CD14-positive monocyte (primary cell): Measurements from ENCODE around the gene ZNF324. TPM values are rescaled to one million over a fixed set of nuclear protein-coding genes. Genes with fewer than 3 reads are reported as not detected.

Experiments used
- DNase-seq, 3 donors: peaks; one replicate each; pipeline ENCODE4 v3.0.0-alpha.2; 2011 to 2022
- H2AFZ ChIP-seq: 2 replicates; pipeline ENCODE4 v1.6.0; 2012; ENCODE audit warnings: mild to moderate bottlenecking, low read depth, low read length, inconsistent platforms; ENCODE audit not compliant: insufficient read depth, poor library complexity, severe bottlenecking
- H3K27ac ChIP-seq, 2 donors: 1 replicate in 1 of 2; 2 replicates in 1 of 2; pipeline ENCODE4 v1.5.1; 2012 to 2013; ENCODE audit warnings: low read length in 2 of 2, control low read depth in 1 of 2, inconsistent platforms in 1 of 2, low read depth in 1 of 2, mild to moderate bottlenecking in 1 of 2
- H3K27me3 ChIP-seq, 2 donors: one replicate each; pipeline versions ENCODE4 v1.6.0 to v1.6.1; 2011 to 2013; ENCODE audit warnings: low read length in 2 of 2; ENCODE audit not compliant: control insufficient read depth in 2 of 2, insufficient read depth in 2 of 2
- H3K36me3 ChIP-seq, 2 donors: replicated peaks in 1 of 2; 1 replicate in 1 of 2; 2 replicates in 1 of 2; pipeline versions ENCODE4 v1.5.1 to v1.6.1; 2012 to 2013; ENCODE audit warnings: low read length in 2 of 2, control low read depth in 1 of 2, inconsistent platforms in 1 of 2, mild to moderate bottlenecking in 1 of 2; ENCODE audit not compliant: insufficient read depth in 2 of 2, control insufficient read depth in 1 of 2
- H3K4me1 ChIP-seq, 2 donors: 1 replicate in 1 of 2; 2 replicates in 1 of 2; pipeline versions ENCODE4 v1.5.1 to v1.6.1; 2012 to 2013; ENCODE audit warnings: low read length in 2 of 2, control low read depth in 1 of 2, inconsistent platforms in 1 of 2, mild to moderate bottlenecking in 1 of 2, moderate library complexity in 1 of 2; ENCODE audit not compliant: insufficient read depth in 2 of 2, control insufficient read depth in 1 of 2
- H3K4me2 ChIP-seq: replicated peaks from 2 replicates; pipeline ENCODE3; 2012; ENCODE audit warnings: low read length, moderate library complexity, mild to moderate bottlenecking; ENCODE audit not compliant: poor library complexity, severe bottlenecking; ENCODE audit errors: extremely low read depth
- H3K4me3 ChIP-seq, 3 experiments: fragments of 200-600 bp in 1 of 3; sonication (generic) in 1 of 3; replicated peaks in 1 of 3; 1 replicate in 2 of 3; 2 replicates in 1 of 3; pipeline ENCODE4 v1.5.1; 2011 to 2013; ENCODE audit warnings: low read length in 3 of 3, mild to moderate bottlenecking in 3 of 3, control low read depth in 2 of 3, low read depth in 2 of 3, inconsistent platforms in 1 of 3, moderate library complexity in 1 of 3
- H3K79me2 ChIP-seq: 2 replicates; pipeline ENCODE4 v1.6.0; 2012; ENCODE audit warnings: mild to moderate bottlenecking, control low read depth, inconsistent platforms, low read length, moderate library complexity; ENCODE audit not compliant: insufficient read depth
- H3K9ac ChIP-seq: 2 replicates; pipeline ENCODE4 v1.6.0; 2017; ENCODE audit warnings: low read length, mild to moderate bottlenecking; ENCODE audit not compliant: insufficient read depth, poor library complexity, severe bottlenecking
- H3K9me3 ChIP-seq, 2 donors: replicated peaks in 1 of 2; 1 replicate in 1 of 2; 2 replicates in 1 of 2; pipeline versions ENCODE4 v1.5.1 to v1.6.1; 2012 to 2013; ENCODE audit warnings: low read length in 2 of 2, control low read depth in 1 of 2; ENCODE audit not compliant: control insufficient read depth in 1 of 2, insufficient read depth in 1 of 2
- H4K20me1 ChIP-seq: 2 replicates; pipeline ENCODE4 v1.6.0; 2012; ENCODE audit warnings: mild to moderate bottlenecking, low read length, control low read depth, moderate library complexity; ENCODE audit not compliant: insufficient read depth
- H3K27ac Mint-ChIP-seq, 7 donors: one replicate each; pipeline ENCODE4 v1.8.0; 2020; ENCODE audit warnings: mild to moderate bottlenecking in 7 of 7, mixed read lengths in 7 of 7, moderate library complexity in 6 of 7, inconsistent platforms in 2 of 7
- H3K27me3 Mint-ChIP-seq, 3 donors: one replicate each; pipeline ENCODE4 v1.8.0; 2021 to 2022; ENCODE audit warnings: low read depth in 3 of 3, mild to moderate bottlenecking in 3 of 3, mixed read lengths in 3 of 3, moderate library complexity in 3 of 3, inconsistent platforms in 1 of 3
- H3K36me3 Mint-ChIP-seq, 2 donors: one replicate each; pipeline ENCODE4 v1.8.0; 2020; ENCODE audit warnings: mixed read lengths in 2 of 2, inconsistent platforms in 1 of 2, mild to moderate bottlenecking in 1 of 2
- H3K4me1 Mint-ChIP-seq: one replicate; pipeline ENCODE4 v1.8.0; 2020; ENCODE audit warnings: mild to moderate bottlenecking, mixed read lengths
- H3K4me3 Mint-ChIP-seq, 2 donors: one replicate each; pipeline ENCODE4 v1.8.0; 2020; ENCODE audit warnings: mild to moderate bottlenecking in 2 of 2, mixed read lengths in 2 of 2, moderate library complexity in 1 of 2
- H3K9me3 Mint-ChIP-seq, 7 donors: one replicate each; pipeline ENCODE4 v1.8.0; 2020 to 2022; ENCODE audit warnings: mixed read lengths in 7 of 7, mild to moderate bottlenecking in 6 of 7, moderate library complexity in 6 of 7, inconsistent platforms in 2 of 7
- CTCF ChIP-seq: fragments of 200-600 bp; IDR thresholded peaks from one replicate; pipeline ENCODE4 v1.8.0; 2022; ENCODE audit warnings: antibody characterized with exemption, mild to moderate bottlenecking
- WGBS: methylation state at CpG from one replicate; pipeline ENCODE4 v1.1.5; 2013; ENCODE audit warnings: missing lambda C conversion rate; ENCODE audit not compliant: insufficient coverage; 5-methylcytosine and 5-hydroxymethylcytosine counted together
- intact Hi-C, 2 donors: fragments of 100-400 bp; cut with micrococcal nuclease; formaldehyde crosslinking; loops; one replicate each; pipeline versions ENCODE4 v1.15.0 to v1.15.1; 2023
- polyA plus RNA-seq, 3 donors: library from polyadenylated mRNA; depleted of rRNA in 1 of 3; unstranded in 2 of 3; stranded (reverse) in 1 of 3; fragments of 300-500 nt in 2 of 3; fragments of >200 nt in 1 of 3; fragmentation: Illumina TruSeq in 2 of 3; gene quantifications; 1 replicate in 2 of 3; 2 replicates in 1 of 3; pipeline ENCODE4 v1.2.3, GENCODE V29; 2012 to 2021

Gene ZNF324
- polyA plus RNA-seq, 3 donors, result 4.1 to 5.7 (median 5.3) TPM

DNA sequence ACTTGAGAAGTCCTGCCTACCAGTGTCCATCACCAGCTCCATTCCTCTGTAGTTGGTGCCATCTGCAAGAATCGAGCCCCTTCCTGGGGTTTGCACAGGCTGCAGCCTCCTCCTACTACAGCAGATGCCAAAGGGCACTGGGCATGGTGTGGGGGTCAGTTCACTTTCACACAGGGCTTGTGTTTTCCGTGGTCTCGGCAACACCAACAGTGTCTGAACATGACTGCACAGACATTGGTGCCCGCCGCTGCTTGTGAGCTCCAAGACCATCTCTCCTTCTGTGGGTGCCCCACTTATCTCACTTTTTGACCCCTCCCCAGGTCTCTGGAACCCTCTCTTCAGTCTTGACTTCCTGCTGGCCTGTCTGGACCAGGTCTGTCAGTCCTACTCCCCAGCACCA lies 24.5 kb downstream of the ZNF324 start:
- no peak overlapping the region for H3K4me3 ChIP-seq
- no peaks in the 10 kb centered on the region for H3K9me3 ChIP-seq
- H3K4me1 ChIP-seq, result no peaks in the 10 kb centered on the region
- Mint-ChIP-seq H3K4me1 (no peaks in the 10 kb centered on the region), H3K36me3 (no peaks in the 10 kb centered on the region), H3K27ac (no peak overlapping the region), H3K27me3 (peaks cover 0 to 6% (median 0%) of the 10 kb centered on the region in 3 donors), H3K9me3 (peaks cover 0 to 8% (median 0%) of the 10 kb centered on the region in 7 donors), H3K4me3 (no peak overlapping the region)
- no peaks in the 10 kb centered on the region for H3K79me2 ChIP-seq
- H2AFZ ChIP-seq, result no peak overlapping the region
- H3K36me3 ChIP-seq, result no peaks in the 10 kb centered on the region
- no peak overlapping the region for H3K4me2 ChIP-seq
- no peak for TF ChIP-seq CTCF
- H3K27ac ChIP-seq, result no peak overlapping the region
- no peak for DNase-seq
- no peaks in the 10 kb centered on the region for H4K20me1 ChIP-seq
- no peak overlapping the region for H3K9ac ChIP-seq
- intact Hi-C loops, result no loop called here
- no peaks in the 10 kb centered on the region for H3K27me3 ChIP-seq
- 100% methylated on average over 4 of the region's 5 CpGs for WGBS

DNA sequence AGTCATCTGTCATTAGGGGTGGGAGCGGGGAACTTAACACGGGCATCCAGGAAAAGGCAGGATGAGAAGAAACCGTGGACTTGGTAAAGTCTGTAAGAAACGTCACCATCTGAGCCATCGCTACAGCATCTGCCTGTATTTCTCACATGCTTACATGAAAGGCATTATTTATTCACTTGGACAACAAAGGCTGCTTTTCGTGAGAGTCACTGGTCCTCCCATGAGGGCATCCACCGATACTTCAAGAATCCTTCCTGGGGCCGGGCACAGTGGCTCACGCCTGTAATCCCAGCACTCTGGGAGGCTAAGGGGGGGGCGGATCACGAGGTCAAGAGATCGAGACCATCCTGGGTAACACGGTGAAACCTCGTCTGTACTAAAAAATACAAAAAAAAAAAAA lies 25.4 kb downstream of the ZNF324 start:
- H3K27me3 Mint-ChIP-seq, result peaks cover 0 to 6% (median 0%) of the 10 kb centered on the region in 3 donors
- no peak overlapping the region for H3K4me3 Mint-ChIP-seq
- no peaks in the 10 kb centered on the region for H3K4me1 Mint-ChIP-seq
- intact Hi-C loops, result no loop called here
- DNase-seq, result no peak
- H3K9me3 ChIP-seq, result no peaks in the 10 kb centered on the region
- H3K27me3 ChIP-seq, result no peaks in the 10 kb centered on the region
- no peak overlapping the region for H3K27ac Mint-ChIP-seq
- H3K9me3 Mint-ChIP-seq, result peaks cover 0 to 11% (median 0%) of the 10 kb centered on the region in 7 donors
- no peak overlapping the region for H3K9ac ChIP-seq
- H3K36me3 ChIP-seq, result no peaks in the 10 kb centered on the region
- H3K4me2 ChIP-seq, result no peak overlapping the region
- H3K4me1 ChIP-seq, result no peaks in the 10 kb centered on the region
- H3K27ac ChIP-seq, result no peak overlapping the region
- no peak overlapping the region for H2AFZ ChIP-seq
- no peak for TF ChIP-seq CTCF
- H4K20me1 ChIP-seq, result no peaks in the 10 kb centered on the region
- no peaks in the 10 kb centered on the region for H3K79me2 ChIP-seq
- H3K4me3 ChIP-seq, result no peak overlapping the region
- WGBS, result 98% methylated on average over 6 of the region's 14 CpGs
- no peaks in the 10 kb centered on the region for H3K36me3 Mint-ChIP-seq
